Dedifferentiated amniotic fluid mesenchymal stem cell (primary cell): ENCODE results near the gene TPD52L2.

Source experiments
- DNase-seq: peaks from one replicate; pipeline ENCODE4 v3.0.0-alpha.2; 2016; ENCODE audit errors: extremely low spot score

Gene TPD52L2

GRCh38 chr20:63932606-63933160 lies 67.6 kb downstream of the TPD52L2 start:
- no peak for DNase-seq

GRCh38 chr20:63933646-63934045 lies 68.6 kb downstream of the TPD52L2 start:
- DNase-seq, result no peak

- DNase-seq, result no peak
Observed at GRCh38 chr20:63934271-63935068, 69.4 kb downstream of the TPD52L2 start.

- no peak for DNase-seq
Observed at GRCh38 chr20:63935447-63935846, 70.4 kb downstream of the TPD52L2 start.

DNA sequence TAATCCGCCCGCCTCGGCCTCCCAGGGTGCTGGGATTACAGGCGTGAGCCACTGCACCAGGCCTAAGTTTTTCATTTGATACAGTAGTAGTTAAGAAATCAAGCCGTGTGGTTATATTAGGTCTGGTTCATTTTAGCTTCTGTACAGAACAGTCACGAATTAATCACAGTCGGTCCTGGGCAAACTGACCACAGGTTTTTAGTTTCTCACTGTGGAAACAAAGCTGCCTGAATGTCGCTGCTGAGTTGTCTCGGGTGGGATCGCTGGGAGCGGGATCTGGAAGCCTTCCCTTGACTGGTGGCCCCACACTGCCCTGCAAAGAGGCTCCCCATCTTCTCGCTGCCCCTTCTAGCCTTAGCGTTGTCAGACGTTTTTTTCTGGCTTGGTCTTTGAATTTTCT lies 72.5 kb downstream of the TPD52L2 start:
- no peak for DNase-seq

DNA sequence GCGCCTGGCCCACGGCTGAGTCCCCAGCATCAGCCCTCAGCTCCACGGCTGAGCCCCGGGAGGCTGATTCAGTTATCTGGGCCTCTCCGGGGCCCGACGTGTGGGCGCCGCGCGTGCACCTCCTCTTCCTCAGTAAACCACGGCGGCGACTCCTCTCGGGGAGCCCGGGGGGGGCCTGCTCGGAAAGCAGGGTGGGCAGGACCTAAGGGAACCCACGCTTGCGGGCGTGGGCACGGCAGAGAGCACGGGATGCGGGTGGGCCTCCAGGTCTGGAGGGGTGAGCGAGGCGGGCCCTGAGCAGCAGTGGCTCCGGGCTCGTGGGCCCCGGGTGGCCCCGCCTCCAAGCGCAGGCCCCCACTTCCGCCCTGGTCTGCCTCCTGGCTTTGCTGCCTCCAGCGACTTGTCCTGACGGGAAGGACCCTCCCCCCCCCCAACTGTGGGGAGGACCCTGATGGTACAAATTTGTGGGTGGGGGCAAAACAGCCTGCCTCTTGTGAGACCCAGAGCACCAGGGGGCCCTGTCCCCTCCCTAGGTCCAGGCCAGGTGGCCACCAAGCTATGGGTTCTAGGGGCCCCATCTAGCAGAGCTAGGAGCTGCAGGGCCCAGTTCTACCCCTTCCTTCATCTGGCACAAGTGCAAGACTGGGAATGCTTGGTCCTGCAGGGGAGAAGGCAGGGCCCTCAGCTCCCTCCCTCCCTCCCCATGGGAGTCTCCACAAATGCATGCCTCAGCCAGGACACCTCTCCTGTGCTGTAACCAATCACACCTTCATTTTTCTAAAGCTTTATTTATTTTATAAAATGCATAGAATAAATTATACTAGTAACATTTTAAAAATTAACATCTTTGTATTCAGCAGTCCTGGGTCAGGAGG lies 74.2 kb downstream of the TPD52L2 start:
- no peak for DNase-seq

DNA sequence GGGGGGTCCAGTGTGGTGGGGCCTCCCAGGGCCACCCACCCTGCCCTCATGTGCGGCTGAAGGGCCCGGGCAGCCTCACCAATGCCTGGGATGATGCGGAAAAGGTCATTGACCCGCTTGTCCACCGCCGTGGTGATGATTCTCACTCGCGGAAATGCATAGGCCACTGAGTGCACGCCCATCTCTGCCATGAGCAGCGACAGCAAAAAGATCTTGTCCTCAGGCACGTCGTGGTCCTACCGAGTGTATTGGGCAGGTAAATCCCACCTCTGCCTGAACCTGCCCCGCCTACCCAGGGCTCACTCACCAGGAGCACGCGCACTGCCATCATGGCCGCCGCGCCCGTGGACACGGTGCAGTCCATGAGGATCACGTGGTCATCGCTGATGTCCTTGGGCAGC lies 75.0 kb downstream of the TPD52L2 start:
- no peak for DNase-seq

DNA sequence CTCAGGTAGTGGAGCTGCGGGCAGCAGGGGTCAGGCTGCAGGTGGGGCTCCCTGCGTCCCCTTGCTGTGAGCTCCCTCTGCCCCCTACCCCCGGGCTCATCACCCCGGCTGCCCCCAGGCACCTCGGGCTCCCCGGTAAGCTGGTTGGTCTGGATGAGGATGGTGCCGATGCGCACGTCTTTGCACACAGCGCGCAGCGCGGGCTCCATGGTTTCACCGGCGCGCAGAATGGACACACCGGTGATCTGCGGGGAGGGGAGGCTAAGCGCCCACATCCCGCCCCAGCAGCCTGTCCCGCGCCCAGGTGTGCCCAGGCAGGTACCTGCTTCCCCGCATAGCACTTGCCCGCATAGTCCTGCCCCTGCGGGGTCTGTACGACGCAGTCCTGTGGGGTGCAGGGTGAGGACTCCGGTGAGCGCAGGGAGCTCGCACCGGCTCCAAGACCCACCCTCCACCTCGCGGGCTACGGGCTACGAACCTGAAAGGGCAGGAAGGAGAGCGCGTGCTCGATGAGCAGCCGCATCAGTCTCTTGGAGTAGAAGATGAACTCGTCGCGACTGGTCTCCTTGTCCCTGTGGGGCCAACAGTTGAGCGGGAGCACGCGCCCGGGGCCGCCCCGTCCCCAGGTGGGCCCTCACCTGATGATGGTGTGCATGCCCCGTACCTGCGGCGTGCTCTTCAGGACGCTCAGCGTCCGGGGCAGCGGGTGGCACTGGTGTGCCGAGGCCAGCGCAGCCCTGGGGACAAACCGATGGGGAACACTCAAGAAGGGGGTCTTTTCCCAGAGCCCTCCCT lies 75.6 kb downstream of the TPD52L2 start:
- no peak for DNase-seq
